ENCODE data around the gene MYO1B. TPM values are rescaled to one million over a fixed set of nuclear protein-coding genes. Genes with fewer than 3 reads are reported as not detected.
"Not testable (repeated sequence)": the region's sequence is repeated elsewhere in the genome, so short reads cannot be mapped to it uniquely, and the experiment has no call there.

Gene MYO1B
- total RNA-seq, 1 donor from 2014 or later = 16.2 TPM

DNA sequence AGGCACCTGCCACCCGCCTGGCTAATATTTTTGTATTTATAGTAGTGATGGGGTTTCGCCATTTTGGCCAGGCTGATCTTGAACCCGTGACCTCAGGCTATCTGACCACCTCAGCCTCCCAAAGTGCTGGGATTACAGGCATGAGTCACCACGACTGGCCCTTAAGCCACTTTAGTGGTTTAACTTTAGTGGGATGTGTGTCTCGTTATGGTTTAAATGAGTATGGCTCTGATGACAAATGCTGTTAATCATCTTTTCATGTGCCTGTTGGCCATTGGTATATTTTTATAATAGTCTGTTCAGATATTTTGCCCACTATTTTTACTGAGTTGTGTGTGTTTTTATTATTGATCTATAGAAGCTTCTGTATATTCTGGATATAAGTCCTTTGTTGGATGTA lies 205.9 kb downstream of the MYO1B start:
- intact Hi-C loops (cut with micrococcal nuclease) = no loop called here

GRCh38 chr2:191452065-191452464 lies 206.9 kb downstream of the MYO1B start:
- intact Hi-C loops (cut with micrococcal nuclease) = no loop called here
- Histone ChIP-seq H3K27ac (replicated peaks) (no peak overlapping the region), H3K4me1 (no peaks in the 10 kb centered on the region), H3K4me3 (no peak overlapping the region), H3K36me3 (no peaks in the 10 kb centered on the region), H3K9me3 (replicated peaks) (no peaks in the 10 kb centered on the region), H3K27me3 (ENCODE audit: low read depth) (no peaks in the 10 kb centered on the region)
- no peak for TF ChIP-seq CTCF (IDR thresholded peaks at IDR 0.05; ENCODE audit: borderline replicate concordance)
- no peak for DNase-seq

More for the DNA sequence above, 205.9 kb downstream of the MYO1B start:
- no peak for TF ChIP-seq CTCF (IDR thresholded peaks at IDR 0.05; ENCODE audit: borderline replicate concordance)
- Histone ChIP-seq H3K36me3 (no peaks in the 10 kb centered on the region), H3K4me3 (no peak overlapping the region), H3K4me1 (no peaks in the 10 kb centered on the region), H3K27ac (replicated peaks) (no peak overlapping the region), H3K9me3 (replicated peaks) (no peaks in the 10 kb centered on the region), H3K27me3 (ENCODE audit: low read depth) (no peaks in the 10 kb centered on the region)
- no peak for DNase-seq

DNA sequence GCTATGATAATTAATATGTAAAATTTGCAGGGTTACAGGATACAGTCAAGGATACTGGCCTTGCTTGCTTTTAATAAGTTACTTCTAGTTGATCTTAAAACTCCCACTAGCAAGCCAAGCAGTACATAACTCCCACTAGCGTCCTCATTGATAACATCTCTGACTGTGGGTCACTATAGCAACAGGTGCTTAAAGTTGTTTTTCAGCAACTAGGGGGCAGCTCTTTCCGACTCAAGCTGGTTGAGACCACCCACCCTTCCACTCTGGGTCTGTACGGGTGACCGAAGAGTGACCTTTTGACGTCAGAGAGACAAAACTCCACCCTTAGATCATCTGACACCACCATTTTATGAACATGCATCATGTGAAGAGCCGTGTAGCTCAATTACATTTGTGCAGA lies 208.6 kb downstream of the MYO1B start:
- intact Hi-C loops (cut with micrococcal nuclease) = no loop called here

GRCh38 chr2:191456506-191456905 lies 211.3 kb downstream of the MYO1B start:
- peaks cover 19% of the 10 kb centered on the region for H3K9me3 ChIP-seq (replicated peaks)
- H3K27ac ChIP-seq (replicated peaks); H3K4me3 ChIP-seq; H3K27me3 ChIP-seq (ENCODE audit: low read depth); H3K4me1 ChIP-seq; H3K36me3 ChIP-seq; intact Hi-C loops (cut with micrococcal nuclease); DNase-seq: not testable (repeated sequence)

More for the DNA sequence above, 208.6 kb downstream of the MYO1B start:
- Histone ChIP-seq H3K4me1 (no peaks in the 10 kb centered on the region), H3K4me3 (no peak overlapping the region), H3K27me3 (ENCODE audit: low read depth) (no peaks in the 10 kb centered on the region), H3K36me3 (no peaks in the 10 kb centered on the region), H3K27ac (replicated peaks) (no peak overlapping the region), H3K9me3 (replicated peaks) (peaks cover 3% of the 10 kb centered on the region)
- no peak for DNase-seq
- TF ChIP-seq CTCF (IDR thresholded peaks at IDR 0.05; ENCODE audit: borderline replicate concordance) = no peak

DNA sequence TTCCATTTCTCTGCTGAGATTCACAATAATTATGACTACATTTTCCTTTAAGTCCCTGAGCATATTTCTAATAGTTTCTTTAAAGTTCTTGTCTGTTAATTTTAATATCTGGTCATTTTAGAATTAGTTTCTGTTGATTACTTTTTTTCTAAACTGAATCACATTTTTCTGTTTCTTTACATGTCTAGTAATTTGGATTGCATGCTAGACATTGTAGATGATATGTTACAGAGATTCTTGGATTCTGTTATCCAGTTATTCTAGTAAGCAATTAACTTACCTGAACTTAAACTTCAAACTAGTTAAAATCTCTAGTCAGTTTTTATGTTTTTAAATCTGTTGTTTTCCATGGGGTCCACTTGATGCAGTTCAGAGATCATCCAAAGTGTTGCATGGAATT lies 214.0 kb downstream of the MYO1B start:
- Histone ChIP-seq H3K27me3 (ENCODE audit: low read depth) (no peaks in the 10 kb centered on the region), H3K36me3 (no peaks in the 10 kb centered on the region), H3K4me3 (no peak overlapping the region), H3K4me1 (no peaks in the 10 kb centered on the region), H3K9me3 (replicated peaks) (peaks cover 19% of the 10 kb centered on the region), H3K27ac (replicated peaks) (no peak overlapping the region)
- no peak for DNase-seq
- intact Hi-C loops (cut with micrococcal nuclease) = no loop called here
- TF ChIP-seq CTCF (IDR thresholded peaks at IDR 0.05; ENCODE audit: borderline replicate concordance) = no peak

DNA sequence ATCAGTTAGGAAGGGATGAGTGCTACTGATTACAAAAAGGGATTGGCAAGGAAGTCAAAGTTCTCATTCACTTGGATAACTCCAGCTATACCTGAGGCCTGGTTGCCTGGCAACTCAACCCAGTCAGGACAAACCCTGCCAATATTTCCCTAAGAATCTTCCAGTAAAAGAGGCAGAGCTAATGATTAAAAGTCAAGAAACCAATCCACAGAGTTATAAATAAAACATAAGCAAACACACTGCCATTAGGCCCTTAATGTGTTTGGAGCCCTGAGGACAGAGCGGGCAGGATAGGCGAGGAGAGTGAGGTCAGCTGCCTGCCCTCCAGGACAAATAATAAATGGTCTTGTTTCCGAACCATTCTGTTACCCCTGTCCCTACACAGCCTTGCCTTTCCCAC lies 217.2 kb downstream of the MYO1B start:
- intact Hi-C loops (cut with micrococcal nuclease) = no loop called here
- no peak for TF ChIP-seq CTCF (IDR thresholded peaks at IDR 0.05; ENCODE audit: borderline replicate concordance)
- H3K4me1 ChIP-seq = peaks cover 20% of the 10 kb centered on the region
- DNase-seq = no peak
- no peak overlapping the region for H3K4me3 ChIP-seq
- H3K36me3 ChIP-seq = no peaks in the 10 kb centered on the region
- no peak overlapping the region for H3K27ac ChIP-seq (replicated peaks)
- H3K27me3 ChIP-seq (ENCODE audit: low read depth) = no peaks in the 10 kb centered on the region
- H3K9me3 ChIP-seq (replicated peaks) = peaks cover 19% of the 10 kb centered on the region
